ENCODE results near the gene RYR2.

The RYR2 gene

DNA sequence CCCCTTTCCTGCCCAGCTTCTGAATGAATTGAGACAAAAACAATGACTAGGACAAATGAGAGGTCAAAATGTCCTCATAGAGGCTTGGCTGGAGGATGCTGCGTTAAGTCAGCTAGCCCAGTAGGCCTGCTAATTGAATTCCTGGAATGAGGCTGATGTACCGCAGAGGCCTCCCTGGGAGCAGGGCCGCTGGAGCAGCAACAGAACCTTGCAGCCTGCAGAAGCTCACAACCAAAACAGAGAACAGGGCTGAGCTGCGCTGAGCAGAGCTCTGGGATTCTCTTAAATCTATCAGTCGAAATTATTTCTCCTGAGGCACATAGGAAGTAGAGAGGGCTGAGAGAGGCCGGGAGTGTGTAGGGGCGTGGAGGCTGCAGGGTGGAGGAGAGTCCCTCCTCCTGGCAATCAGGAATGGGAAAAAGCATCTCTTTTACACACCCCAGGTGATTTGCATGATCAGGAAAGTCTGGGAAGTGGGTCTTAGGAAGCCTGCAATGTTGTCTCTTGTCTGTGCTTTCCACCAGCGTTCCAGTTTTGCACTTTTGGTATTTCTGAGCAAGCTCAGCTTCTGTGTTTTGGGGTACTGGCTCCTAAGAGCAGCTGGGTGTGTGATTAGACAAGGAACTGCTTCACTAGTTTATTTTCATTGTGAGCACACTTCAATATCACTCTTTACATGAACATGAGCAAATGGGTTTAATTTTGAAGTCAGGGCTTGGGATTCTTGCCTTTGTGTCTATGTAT is 66.5 kb downstream of the RYR2 start:
- H3K9me3 Mint-ChIP-seq, result no peaks in the 10 kb centered on the region
- H3K27me3 Mint-ChIP-seq (ENCODE audit: low read depth, poor library complexity), result no peaks in the 10 kb centered on the region
- peaks cover 26% of the 10 kb centered on the region for H3K4me1 Mint-ChIP-seq
- no peak for DNase-seq
- H3K27ac Mint-ChIP-seq, result no peak overlapping the region
- no peak overlapping the region for H3K4me3 Mint-ChIP-seq
- H3K36me3 Mint-ChIP-seq (ENCODE audit: low read depth), result no peaks in the 10 kb centered on the region
- TF ChIP-seq, protein P1, sequence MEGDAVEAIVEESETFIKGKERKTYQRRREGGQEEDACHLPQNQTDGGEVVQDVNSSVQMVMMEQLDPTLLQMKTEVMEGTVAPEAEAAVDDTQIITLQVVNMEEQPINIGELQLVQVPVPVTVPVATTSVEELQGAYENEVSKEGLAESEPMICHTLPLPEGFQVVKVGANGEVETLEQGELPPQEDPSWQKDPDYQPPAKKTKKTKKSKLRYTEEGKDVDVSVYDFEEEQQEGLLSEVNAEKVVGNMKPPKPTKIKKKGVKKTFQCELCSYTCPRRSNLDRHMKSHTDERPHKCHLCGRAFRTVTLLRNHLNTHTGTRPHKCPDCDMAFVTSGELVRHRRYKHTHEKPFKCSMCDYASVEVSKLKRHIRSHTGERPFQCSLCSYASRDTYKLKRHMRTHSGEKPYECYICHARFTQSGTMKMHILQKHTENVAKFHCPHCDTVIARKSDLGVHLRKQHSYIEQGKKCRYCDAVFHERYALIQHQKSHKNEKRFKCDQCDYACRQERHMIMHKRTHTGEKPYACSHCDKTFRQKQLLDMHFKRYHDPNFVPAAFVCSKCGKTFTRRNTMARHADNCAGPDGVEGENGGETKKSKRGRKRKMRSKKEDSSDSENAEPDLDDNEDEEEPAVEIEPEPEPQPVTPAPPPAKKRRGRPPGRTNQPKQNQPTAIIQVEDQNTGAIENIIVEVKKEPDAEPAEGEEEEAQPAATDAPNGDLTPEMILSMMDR (IDR thresholded peaks at IDR 0.05), result no peak

DNA sequence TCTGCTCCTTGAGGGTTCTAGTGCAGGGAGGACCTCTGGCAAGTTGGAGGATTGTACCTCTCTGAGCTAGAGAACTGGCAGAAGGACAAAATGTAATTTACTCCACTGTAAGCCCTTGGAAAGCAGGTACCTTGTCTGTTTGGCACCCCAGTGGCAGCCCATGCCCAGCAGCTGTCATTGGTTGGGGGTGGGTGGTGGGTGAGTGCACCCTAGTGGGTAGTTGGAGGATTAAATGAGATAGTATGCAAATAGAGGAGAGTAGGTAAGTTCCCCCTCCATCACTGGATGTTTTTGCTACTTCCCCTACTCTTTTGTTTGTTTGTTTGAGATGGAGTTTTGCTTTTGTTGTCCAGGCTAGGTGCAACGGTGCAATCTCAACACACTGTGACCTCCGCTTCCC is 69.8 kb downstream of the RYR2 start:
- peaks cover 14% of the 10 kb centered on the region for H3K4me1 Mint-ChIP-seq
- H3K27me3 Mint-ChIP-seq (ENCODE audit: low read depth, poor library complexity), result no peaks in the 10 kb centered on the region
- TF ChIP-seq, protein P1 (IDR thresholded peaks at IDR 0.05), result no peak
- DNase-seq, result no peak
- H3K9me3 Mint-ChIP-seq, result no peaks in the 10 kb centered on the region
- no peaks in the 10 kb centered on the region for H3K36me3 Mint-ChIP-seq (ENCODE audit: low read depth)
- no peak overlapping the region for H3K27ac Mint-ChIP-seq
- no peak overlapping the region for H3K4me3 Mint-ChIP-seq

DNA sequence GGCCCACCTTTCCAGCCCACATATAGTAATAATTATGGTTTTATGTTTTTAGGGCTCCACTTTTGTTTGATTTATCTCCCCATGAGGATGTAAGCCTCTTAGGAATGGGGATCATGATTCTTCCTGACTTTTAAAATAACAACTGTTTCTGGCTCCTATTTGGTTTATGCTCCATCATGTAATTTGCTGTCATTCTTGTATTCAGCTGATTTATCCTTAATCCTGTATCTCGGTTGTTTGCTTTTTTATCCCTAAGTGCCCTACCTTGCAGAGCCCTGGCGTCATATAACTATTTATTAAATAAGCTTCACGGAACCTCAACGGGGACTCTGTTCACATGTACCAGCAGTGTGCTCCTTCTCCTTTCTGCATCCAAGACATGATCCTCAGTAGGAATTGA is 70.7 kb downstream of the RYR2 start:
- no peak overlapping the region for H3K27ac Mint-ChIP-seq
- H3K4me3 Mint-ChIP-seq, result no peak overlapping the region
- no peaks in the 10 kb centered on the region for H3K9me3 Mint-ChIP-seq
- H3K4me1 Mint-ChIP-seq, result peaks cover 11% of the 10 kb centered on the region
- no peaks in the 10 kb centered on the region for H3K27me3 Mint-ChIP-seq (ENCODE audit: low read depth, poor library complexity)
- DNase-seq, result no peak
- TF ChIP-seq, protein P1 (IDR thresholded peaks at IDR 0.05), result no peak
- H3K36me3 Mint-ChIP-seq (ENCODE audit: low read depth), result no peaks in the 10 kb centered on the region

DNA sequence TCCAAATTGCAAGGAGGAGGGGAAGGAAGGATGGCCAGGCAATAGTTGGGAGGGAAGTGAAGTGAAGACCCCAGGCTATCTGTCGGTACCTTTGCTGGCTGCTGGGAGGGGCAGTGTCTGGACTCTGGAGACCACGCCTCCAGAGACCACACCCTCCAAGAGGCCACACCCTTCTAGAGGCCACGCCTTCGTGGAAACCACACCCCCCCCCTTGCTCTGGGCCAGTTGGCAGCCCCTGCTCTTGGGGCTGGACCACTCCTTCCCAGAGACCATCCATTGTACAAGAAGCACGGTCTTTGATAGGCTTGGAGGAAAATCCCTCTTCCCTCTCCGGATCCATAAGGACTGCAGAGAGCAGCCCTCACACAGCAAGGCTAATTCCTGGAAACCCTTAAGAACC is 73.1 kb downstream of the RYR2 start:
- DNase-seq, result no peak
- Mint-ChIP-seq H3K27ac (no peak overlapping the region), H3K4me1 (no peaks in the 10 kb centered on the region), H3K27me3 (ENCODE audit: low read depth, poor library complexity) (no peaks in the 10 kb centered on the region), H3K4me3 (no peak overlapping the region), H3K36me3 (ENCODE audit: low read depth) (no peaks in the 10 kb centered on the region), H3K9me3 (no peaks in the 10 kb centered on the region)
- TF ChIP-seq, protein P1 (IDR thresholded peaks at IDR 0.05), result no peak

DNA sequence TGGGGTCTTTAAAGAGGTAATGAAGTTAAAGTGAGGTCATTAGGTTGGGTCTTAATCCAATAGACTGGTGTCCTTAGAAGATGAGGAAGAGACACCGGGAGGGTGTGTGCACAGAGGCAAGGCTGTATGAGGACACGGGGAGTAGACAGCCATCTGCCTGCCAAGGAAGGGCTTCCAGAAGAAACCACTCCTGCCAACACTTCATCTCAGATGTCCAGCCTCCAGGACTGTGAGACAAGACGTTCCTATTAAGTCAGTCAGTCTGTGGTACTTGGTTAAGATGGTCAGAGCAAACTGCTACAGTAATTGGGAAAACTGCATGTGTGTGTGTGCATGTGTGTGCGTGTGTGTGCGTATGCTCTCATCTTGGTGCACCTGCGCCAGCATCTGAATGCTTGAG is 77.1 kb downstream of the RYR2 start:
- no peak for DNase-seq
- H3K27me3 Mint-ChIP-seq (ENCODE audit: low read depth, poor library complexity), result no peaks in the 10 kb centered on the region
- no peak overlapping the region for H3K27ac Mint-ChIP-seq
- H3K4me3 Mint-ChIP-seq, result no peak overlapping the region
- TF ChIP-seq, protein P1 (IDR thresholded peaks at IDR 0.05), result no peak
- H3K36me3 Mint-ChIP-seq (ENCODE audit: low read depth), result no peaks in the 10 kb centered on the region
- H3K4me1 Mint-ChIP-seq, result no peaks in the 10 kb centered on the region
- H3K9me3 Mint-ChIP-seq, result peaks cover 7% of the 10 kb centered on the region

DNA sequence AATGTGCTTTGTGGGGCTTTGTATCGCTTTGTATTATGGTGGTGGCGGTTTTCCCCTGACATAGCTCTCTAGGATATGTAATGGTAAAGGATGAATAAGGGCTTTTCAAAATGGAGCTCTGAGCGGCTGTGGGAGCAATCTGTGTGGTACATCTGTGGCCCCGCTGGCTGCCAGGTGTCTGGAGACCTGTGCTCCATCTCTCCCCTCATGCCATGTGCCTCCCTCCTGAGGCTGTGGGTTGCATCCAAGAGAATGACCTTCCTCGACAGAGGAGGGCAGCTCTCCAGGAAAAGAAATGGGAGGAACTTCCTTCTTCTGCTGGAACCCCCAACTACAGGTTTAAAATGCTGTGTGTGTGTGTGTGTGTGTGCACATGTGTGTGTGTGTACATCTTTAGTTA is 78.7 kb downstream of the RYR2 start:
- H3K27ac Mint-ChIP-seq, result no peak overlapping the region
- no peaks in the 10 kb centered on the region for H3K4me1 Mint-ChIP-seq
- no peak overlapping the region for H3K4me3 Mint-ChIP-seq
- H3K27me3 Mint-ChIP-seq (ENCODE audit: low read depth, poor library complexity), result no peaks in the 10 kb centered on the region
- TF ChIP-seq, protein P1 (IDR thresholded peaks at IDR 0.05), result no peak
- H3K36me3 Mint-ChIP-seq (ENCODE audit: low read depth), result no peaks in the 10 kb centered on the region
- DNase-seq, result no peak
- H3K9me3 Mint-ChIP-seq, result peaks cover 17% of the 10 kb centered on the region

Measured in nephron progenitor cell (in vitro differentiated cells).